HepG2 (cell line): ENCODE data around the gene C4BPA. TPM values are rescaled to one million over a fixed set of nuclear protein-coding genes. Genes with fewer than 3 reads are reported as not detected.
A peak's percentile ranks its signal among the peaks of the same experiment; 100 is the strongest.

Source experiments
- AKNA ChIP-seq: sonication (generic); formaldehyde crosslinking; IDR thresholded peaks from 2 replicates; pipeline ENCODE4 v1.4.0; 2020; ENCODE audit warnings: missing genetic modification reagents, borderline replicate concordance
- ATF2 ChIP-seq: sonication (generic); formaldehyde crosslinking; IDR thresholded peaks from 2 replicates; pipeline ENCODE4 v1.4.0; 2020; ENCODE audit warnings: missing genetic modification reagents
- ATF7 ChIP-seq, 2 experiments: fragments of 450-650 bp in 1 of 2; sonication (generic) in 1 of 2; formaldehyde crosslinking in 1 of 2; IDR thresholded peaks; 2 replicates each; pipeline versions ENCODE4 v1.4.0 to v1.6.1; 2016 to 2020; ENCODE audit warnings: antibody characterized with exemption in 1 of 2, mild to moderate bottlenecking in 1 of 2, missing genetic modification reagents in 1 of 2
- CENPT ChIP-seq: sonication (generic); formaldehyde crosslinking; IDR thresholded peaks from 2 replicates; pipeline ENCODE4 v1.8.0; 2022; ENCODE audit warnings: low read depth, mild to moderate bottlenecking, moderate library complexity, missing genetic modification reagents
- DR1 ChIP-seq: sonication (generic); formaldehyde crosslinking; IDR thresholded peaks from 2 replicates; pipeline ENCODE4 v1.8.0; 2021; ENCODE audit warnings: mild to moderate bottlenecking, missing genetic modification reagents, inconsistent platforms
- LCORL ChIP-seq, 2 experiments: fragments of 450-650 bp in 1 of 2; sonication (generic) in 1 of 2; formaldehyde crosslinking in 1 of 2; IDR thresholded peaks; 2 replicates each; pipeline versions ENCODE4 v1.5.0 to v1.6.1; 2017 to 2020; ENCODE audit warnings: antibody characterized with exemption in 1 of 2, missing genetic modification reagents in 1 of 2
- MZF1 ChIP-seq: sonication (generic); formaldehyde crosslinking; IDR thresholded peaks from 2 replicates; pipeline ENCODE4 v1.8.1; 2023; ENCODE audit warnings: mild to moderate bottlenecking, missing genetic modification reagents, borderline replicate concordance
- SNAI1 ChIP-seq: sonication (generic); formaldehyde crosslinking; IDR thresholded peaks from 2 replicates; pipeline ENCODE4 v1.5.0; 2020; ENCODE audit warnings: mild to moderate bottlenecking, missing genetic modification reagents, borderline replicate concordance
- TBX2 ChIP-seq: sonication (generic); formaldehyde crosslinking; IDR thresholded peaks from 2 replicates; pipeline ENCODE4 v1.5.0; 2020; ENCODE audit warnings: missing genetic modification reagents, mild to moderate bottlenecking, borderline replicate concordance
- TIGD3 ChIP-seq: sonication (generic); formaldehyde crosslinking; IDR thresholded peaks from 2 replicates; pipeline ENCODE4 v1.5.1; 2020; ENCODE audit warnings: mild to moderate bottlenecking, missing genetic modification reagents, borderline replicate concordance
- ZFP90 ChIP-seq: sonication (generic); formaldehyde crosslinking; IDR thresholded peaks from 2 replicates; pipeline ENCODE4 v1.8.0; 2022; ENCODE audit warnings: missing genetic modification reagents, mild to moderate bottlenecking, inconsistent platforms, borderline replicate concordance
- ZMYM2 ChIP-seq: sonication (generic); formaldehyde crosslinking; IDR thresholded peaks from 2 replicates; pipeline ENCODE4 v1.8.0; 2022; ENCODE audit warnings: mild to moderate bottlenecking, missing genetic modification reagents
- ZMYM3 ChIP-seq: sonication (generic); formaldehyde crosslinking; IDR thresholded peaks from 2 replicates; pipeline ENCODE4 v1.5.1; 2020; ENCODE audit warnings: mild to moderate bottlenecking, missing genetic modification reagents
- ZNF333 ChIP-seq: sonication (generic); formaldehyde crosslinking; IDR thresholded peaks from 2 replicates; pipeline ENCODE4 v1.4.0; 2020; ENCODE audit warnings: mild to moderate bottlenecking, missing genetic modification reagents, borderline replicate concordance
- ZNF556 ChIP-seq: sonication (generic); formaldehyde crosslinking; IDR thresholded peaks from 2 replicates; pipeline ENCODE4 v1.4.0; 2020; ENCODE audit warnings: mild to moderate bottlenecking, missing genetic modification reagents, borderline replicate concordance
- ZNF75D ChIP-seq: sonication (generic); formaldehyde crosslinking; IDR thresholded peaks from 2 replicates; pipeline ENCODE4 v1.8.1; 2023; ENCODE audit warnings: missing genetic modification reagents, mild to moderate bottlenecking, borderline replicate concordance
- ZNF766 ChIP-seq: sonication (generic); formaldehyde crosslinking; IDR thresholded peaks from 2 replicates; pipeline ENCODE4 v1.5.0; 2020; ENCODE audit warnings: missing genetic modification reagents, borderline replicate concordance
- ZNF781 ChIP-seq: sonication (generic); formaldehyde crosslinking; IDR thresholded peaks from 2 replicates; pipeline ENCODE4 v1.5.1; 2020; ENCODE audit warnings: borderline replicate concordance, mild to moderate bottlenecking, missing genetic modification reagents; ENCODE audit errors: not compliant biosample characterization
- polyA plus RNA-seq, 8 experiments: library from polyadenylated mRNA; depleted of rRNA in 3 of 8; stranded (reverse) in 7 of 8; unstranded in 1 of 8; fragments of >200 nt; fragmentation: Illumina TruSeq in 4 of 8; extraction: Trizol in 4 of 8; gene quantifications; 2 replicates each; pipeline versions ENCODE4 v1.2.1 to v1.2.3, GENCODE V29; 2011 to 2016; ENCODE audit warnings: low read depth in 4 of 8, missing spikeins in 1 of 8, mixed read lengths in 1 of 8; ENCODE audit not compliant: insufficient read depth in 1 of 8
- total RNA-seq, 5 experiments: library from RNA; depleted of rRNA; stranded (reverse); fragments of >200 nt; fragmentation: Illumina TruSeq; extraction: Trizol; gene quantifications; 2 replicates each; pipeline ENCODE4 v1.2.3, GENCODE V29; 2016; ENCODE audit warnings: low read depth in 1 of 5

The C4BPA gene
- total and polyA plus RNA-seq, 2 of the 13 experiments (the other 11 are each of a cell fraction or from before 2014, with no cell fraction given), result 32.1 to 60.1 TPM

GRCh38 chr1:207088701-207089626, 15.1 kb upstream of the C4BPA start, which contains the start of gene C4BPB (continued):
- TF ChIP-seq LCORL (IDR thresholded peaks at IDR 0.05) (peak; percentile 21; the same call in 1 of the 2 replicates), LCORL (CRISPR knock-in tag; IDR thresholded peaks at IDR 0.05) (peak; percentile 46; the same call in 1 of the 2 replicates), SNAI1 (CRISPR knock-in tag) (no peak), ATF7 (IDR thresholded peaks at IDR 0.05) (no peak), ATF7 (CRISPR knock-in tag; IDR thresholded peaks at IDR 0.05) (no peak), ZNF75D (CRISPR knock-in tag) (no peak), TIGD3 (CRISPR knock-in tag) (peak; percentile 71; the same call in 1 of the 2 replicates), DR1 (CRISPR knock-in tag) (0 out of 2 replicates have a peak, but pooled peaks have one; percentile 44), ZFP90 (CRISPR knock-in tag) (0 out of 2 replicates have a peak, but pooled peaks have one; percentile 27), ZNF766 (CRISPR knock-in tag) (no peak), ZNF781 (CRISPR knock-in tag) (peak; percentile 36), CENPT (CRISPR knock-in tag) (no peak), TBX2 (peak; percentile 79), MZF1 (CRISPR knock-in tag) (no peak), ZNF556 (CRISPR knock-in tag) (peak; percentile 80; the same call in 1 of the 2 replicates), ZMYM2 (CRISPR knock-in tag) (no peak; the same call in 1 of the 2 replicates), ZNF333 (CRISPR knock-in tag) (no peak), ATF2 (CRISPR knock-in tag) (peak; percentile 82), ZMYM3 (CRISPR knock-in tag) (peak; percentile 59), AKNA (CRISPR knock-in tag) (no peak)
